HG02870 (cell line): ENCODE results near the gene VILL.
"Not testable (repeated sequence)": the region's sequence is repeated elsewhere in the genome, so short reads cannot be mapped to it uniquely, and the experiment has no call there.

Source experiments
- ATAC-seq: cut with Tn5 transposase; IDR thresholded peaks from one replicate; pipeline ENCODE4 v1.9.1; 2021; ENCODE audit warnings: mild to moderate bottlenecking, moderate library complexity; ENCODE audit not compliant: unreplicated experiment

Gene VILL

DNA sequence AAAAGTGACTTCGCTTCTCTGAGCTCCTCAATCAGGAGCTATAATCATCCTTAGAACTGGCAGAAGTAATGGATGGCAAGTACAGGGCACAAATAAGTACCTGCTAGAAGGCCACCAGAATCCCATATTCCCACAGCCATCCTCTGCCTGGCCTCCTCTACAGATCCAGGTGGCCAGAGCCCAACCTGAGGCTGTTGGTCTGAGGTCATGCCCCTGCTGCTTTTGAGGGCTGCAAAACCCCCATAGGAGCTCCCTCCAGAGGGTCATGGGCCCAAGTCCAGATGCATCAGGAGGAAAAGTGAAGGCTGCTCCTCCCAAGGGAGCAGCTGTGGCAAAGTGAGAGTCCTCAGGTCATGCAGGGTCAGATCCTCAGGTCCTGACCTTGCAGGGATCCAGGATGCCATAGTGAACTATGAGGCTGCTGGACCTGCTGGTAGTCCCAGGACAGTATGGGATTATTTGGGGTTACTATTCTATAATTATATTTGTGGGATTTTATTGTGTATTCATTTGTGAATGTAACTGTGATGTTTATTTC, 41.8 kb downstream of the VILL start:
- ATAC-seq: no peak

DNA sequence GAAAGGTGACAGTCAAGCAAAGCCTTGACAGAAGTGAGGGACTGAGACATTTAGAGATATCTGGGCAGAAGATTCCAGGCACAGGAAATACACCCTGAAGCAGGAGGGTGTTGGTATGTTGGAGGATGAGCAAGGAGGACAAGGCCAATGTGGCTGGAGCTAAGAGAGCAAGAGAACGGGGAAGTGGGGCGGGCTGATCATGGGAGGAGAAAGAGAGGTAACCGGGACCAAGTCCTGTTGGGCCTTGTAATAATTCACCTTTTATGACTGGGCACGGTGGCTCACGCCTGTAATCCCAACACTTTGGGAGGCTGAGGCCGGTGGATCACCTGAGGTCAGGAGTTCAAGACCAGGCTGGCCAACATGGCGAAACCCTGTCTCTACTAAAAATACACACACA, 43.0 kb downstream of the VILL start:
- not testable (repeated sequence) for ATAC-seq

GRCh38 chr3:38034335-38034734, 43.7 kb downstream of the VILL start:
- not testable (repeated sequence) for ATAC-seq

DNA sequence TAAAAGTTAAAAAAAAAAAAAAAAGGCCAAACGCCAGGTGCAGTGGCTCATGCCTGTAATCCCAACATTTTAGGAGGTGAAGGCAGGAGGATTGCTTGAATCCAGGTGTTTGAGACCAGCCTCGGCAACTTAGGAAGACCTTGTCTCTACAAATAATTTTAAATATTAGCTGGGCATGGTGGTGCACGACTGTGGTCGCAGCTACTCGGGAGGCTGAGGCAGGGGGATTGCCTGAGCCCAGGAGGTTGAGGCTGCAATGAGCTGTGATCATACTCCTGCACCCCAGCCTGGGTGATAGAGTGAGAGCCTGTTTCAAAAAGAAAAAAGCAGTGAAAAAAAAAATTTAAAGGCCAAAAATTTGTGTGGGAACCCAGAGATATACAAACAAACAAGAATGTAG, 45.7 kb downstream of the VILL start:
- no peak for ATAC-seq

DNA sequence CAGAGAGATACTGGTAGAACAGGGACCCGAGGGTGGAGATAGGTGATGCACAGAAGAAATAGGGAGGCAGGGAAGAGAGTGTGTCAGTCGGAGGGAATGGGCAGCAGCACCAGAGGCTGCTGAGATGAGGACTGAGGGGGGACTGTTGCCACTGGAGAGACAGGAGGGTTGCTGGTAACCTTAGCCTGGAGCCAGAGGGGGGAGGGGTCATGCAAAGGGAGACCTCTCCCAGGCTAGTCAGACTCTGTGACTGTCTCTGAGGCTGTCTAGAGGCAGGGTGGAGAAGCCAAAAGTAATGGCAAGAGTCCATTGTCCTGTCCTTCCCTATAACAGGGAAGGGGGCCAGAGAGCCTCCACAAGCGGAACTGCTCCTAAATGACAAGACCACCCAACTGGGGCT, 46.3 kb downstream of the VILL start:
- no peak for ATAC-seq

GRCh38 chr3:38038447-38038911, 47.9 kb downstream of the VILL start:
- no peak for ATAC-seq

DNA sequence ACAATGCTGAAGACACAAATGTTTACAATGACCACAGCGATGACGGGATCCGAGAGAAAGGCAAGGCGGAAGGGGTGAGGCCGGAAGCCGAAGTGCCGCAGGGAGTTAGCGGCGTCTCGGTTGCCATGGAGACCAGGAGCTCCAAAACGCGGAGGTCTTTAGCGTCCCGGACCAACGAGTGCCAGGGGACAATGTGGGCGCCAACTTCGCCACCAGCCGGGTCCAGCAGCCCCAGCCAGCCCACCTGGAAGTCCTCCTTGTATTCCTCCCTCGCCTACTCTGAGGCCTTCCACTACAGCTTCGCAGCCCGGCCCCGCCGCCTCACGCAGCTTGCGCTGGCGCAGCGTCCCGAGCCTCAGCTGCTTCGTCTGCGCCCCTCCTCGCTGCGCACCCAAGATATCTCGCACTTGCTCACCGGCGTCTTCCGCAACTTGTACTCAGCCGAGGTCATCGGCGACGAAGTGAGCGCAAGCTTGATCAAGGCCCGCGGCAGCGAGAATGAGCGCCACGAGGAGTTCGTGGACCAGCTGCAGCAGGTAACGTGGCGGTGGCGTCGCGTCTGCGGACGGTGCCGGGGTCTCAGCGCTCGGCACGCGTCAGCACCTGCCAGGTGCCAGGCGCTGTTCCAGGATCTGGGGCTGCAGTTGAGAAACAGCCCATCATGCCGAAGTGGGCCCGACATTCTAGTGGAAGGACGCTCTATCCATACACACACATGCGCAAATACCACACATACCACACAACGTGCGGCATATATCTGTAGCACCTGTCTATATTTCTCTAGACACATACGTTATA, 48.7 kb downstream of the VILL start, which contains the start of gene DLEC1:
Gene DLEC1 (plus strand): TSS at position 108 of the 798 bp plus-strand sequence. CDS start 18 bp downstream, at position 126.
- peak; percentile 88 for ATAC-seq

GRCh38 chr3:38039899-38040261, 49.3 kb downstream of the VILL start:
- peak; percentile 54 for ATAC-seq

DNA sequence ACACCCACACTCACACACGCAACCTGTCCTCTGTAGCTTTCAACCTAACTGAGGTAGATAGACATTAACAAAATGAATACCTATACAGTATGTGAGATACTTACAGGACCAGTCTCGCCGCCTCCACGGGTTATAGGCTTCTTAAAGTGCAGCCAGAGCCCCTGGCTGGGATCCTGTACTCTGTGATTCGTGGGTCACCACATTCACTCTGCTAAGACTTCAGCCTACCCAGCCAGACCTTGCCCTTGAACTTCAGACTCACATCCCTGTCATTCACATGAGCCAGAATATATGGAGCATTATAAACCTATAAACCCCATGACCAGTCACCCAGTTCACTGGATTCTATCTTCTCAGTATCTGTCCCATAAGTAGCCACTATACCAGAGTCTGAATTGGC, 49.8 kb downstream of the VILL start:
- no peak for ATAC-seq

- ATAC-seq: no peak
Measured at GRCh38 chr3:38043486-38043885, 52.9 kb downstream of the VILL start.

DNA sequence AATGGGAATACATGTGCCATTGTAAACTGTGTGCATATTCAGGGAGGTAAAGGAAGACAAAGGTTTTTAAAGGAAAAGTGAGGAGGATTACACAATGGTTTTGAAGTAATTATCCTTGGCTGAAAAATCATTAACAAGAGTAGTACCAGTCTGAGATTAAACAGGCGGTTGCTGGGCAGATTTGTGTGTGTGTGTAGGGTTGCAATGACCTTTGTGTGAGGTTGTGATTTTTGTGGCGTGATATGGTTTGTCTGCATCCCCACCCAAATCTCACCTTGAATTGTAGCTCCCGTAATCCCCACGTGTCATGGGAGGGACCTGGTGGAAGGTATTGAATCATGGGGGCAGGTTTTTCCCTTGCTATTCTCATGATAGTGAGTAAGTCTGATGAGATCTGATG, 55.4 kb downstream of the VILL start:
- ATAC-seq: no peak

- no peak for ATAC-seq
Measured at GRCh38 chr3:38046821-38047220, 56.2 kb downstream of the VILL start.

- ATAC-seq: no peak
Measured at GRCh38 chr3:38047896-38048295, 57.3 kb downstream of the VILL start.

GRCh38 chr3:38049358-38050126, 59.0 kb downstream of the VILL start:
- ATAC-seq: no peak

DNA sequence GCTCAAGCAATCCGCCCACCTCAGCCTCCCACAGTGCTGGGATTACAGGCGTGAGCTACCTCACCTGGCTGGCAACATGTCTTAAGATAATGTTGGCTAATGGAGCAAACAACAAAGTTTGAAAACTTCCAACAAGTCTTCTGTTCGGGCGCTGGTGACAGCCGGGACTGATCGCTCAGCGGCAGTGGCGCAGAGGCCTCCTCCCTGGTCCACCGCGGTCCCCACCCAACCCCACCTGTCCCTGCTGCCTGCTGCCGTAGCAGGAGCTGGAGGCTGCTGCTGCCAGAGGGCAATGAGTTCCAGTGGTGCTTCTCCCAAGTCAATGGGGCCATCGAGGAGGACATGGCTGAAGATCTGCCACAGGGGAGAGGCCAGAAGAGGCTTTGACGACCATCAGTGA, 60.5 kb downstream of the VILL start:
- ATAC-seq: no peak

GRCh38 chr3:38053286-38053685, 62.7 kb downstream of the VILL start:
- ATAC-seq: not testable (repeated sequence)

DNA sequence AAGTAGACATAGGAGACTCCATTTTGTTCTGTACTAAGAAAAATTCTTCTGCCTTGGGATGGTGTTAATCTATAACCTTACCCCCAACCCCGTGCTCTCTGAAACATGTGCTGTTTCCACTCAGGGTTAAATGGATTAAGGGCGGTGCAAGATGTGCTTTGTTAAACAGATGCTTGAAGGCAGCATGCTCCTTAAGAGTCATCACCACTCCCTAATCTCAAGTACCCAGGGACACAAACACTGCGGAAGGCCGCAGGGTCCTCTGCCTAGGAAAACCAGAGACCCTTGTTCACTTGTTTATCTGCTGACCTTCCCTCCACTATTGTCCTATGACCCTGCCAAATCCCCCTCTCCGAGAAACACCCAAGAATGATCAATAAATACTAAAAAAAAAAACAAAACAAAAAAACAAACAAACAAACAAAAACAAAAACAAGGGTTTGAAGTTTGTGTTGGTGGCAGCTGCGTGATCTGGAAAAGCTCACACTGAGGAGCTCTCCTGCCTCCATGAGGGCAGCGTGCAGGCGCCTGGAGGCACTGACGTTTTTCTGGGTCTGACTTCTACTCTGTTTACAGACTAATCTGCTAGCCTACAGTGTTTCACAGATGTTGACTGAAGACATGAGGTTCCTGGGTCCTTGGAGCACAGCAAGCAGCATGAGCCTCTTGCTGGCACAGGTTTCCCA, 63.4 kb downstream of the VILL start:
- ATAC-seq: not testable (repeated sequence)

DNA sequence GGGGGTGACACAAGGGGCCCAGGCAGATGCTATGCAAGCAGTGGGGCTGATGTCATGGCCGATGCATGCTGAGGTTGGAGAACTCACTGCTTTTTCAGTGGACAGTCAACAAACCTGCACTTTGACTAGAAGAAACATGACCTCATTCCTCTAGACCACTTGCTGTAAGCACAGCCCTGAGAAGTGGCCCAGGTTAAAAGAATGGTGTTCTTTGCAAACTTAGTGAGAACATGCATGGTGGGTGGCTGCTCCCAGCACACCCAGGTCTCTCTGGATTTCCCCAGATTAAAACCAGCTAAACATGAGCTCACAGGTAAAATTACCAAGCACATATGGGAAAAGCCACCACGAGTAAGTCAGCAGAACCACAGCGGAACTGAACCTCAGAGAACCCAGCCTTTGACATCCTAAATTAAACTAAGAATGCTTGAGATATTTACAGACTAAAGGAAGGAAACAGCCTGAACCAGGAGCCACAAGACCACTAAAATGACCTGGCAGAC, 64.0 kb downstream of the VILL start:
- ATAC-seq: no peak
